MV-4-11 (cell line): ENCODE measurements around the gene SLC5A3.

Experiments
- DNase-seq: peaks from one replicate; lab custom pipeline; 2025; lab: John Stamatoyannopoulos, UW

Gene SLC5A3

DNA sequence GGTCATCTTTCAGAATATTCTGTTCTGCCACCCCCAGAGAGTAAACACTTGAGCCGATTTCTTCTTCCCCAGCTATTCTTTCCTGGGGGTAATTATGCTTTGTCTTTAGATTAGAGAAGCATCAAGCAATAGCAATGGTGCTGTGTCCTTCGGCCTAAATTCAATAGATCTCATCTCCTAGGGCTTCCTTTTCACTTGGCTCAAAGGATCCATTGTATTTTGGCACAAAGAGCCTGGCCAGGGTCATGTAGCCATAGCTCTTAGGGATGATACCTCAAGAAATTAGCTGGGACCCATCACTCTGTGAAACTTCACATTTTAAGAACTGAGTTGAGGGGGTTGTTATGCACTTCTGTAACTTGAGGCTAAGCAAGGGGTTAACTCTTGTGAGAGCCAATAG is 27.0 kb downstream of the SLC5A3 start:
- no peak for DNase-seq

DNA sequence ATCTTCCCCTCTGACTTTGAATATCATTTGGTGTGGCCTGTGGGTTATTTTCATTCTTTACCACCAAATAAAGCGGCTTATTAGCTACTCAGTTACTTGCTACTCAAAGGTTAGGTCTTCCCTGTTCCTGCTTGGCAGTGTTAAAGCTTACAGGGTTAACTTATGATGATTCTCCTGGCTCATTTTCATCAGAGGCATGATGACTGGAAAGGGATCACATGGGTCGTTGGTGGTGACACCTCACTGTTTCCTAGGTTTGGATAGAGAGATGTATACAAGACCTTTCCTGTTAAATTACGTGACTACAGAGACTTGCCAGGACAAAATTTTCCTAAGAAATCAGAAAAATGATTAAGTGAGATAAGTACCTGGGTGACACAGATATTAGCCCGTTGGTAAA is 27.4 kb downstream of the SLC5A3 start:
- DNase-seq: no peak

DNA sequence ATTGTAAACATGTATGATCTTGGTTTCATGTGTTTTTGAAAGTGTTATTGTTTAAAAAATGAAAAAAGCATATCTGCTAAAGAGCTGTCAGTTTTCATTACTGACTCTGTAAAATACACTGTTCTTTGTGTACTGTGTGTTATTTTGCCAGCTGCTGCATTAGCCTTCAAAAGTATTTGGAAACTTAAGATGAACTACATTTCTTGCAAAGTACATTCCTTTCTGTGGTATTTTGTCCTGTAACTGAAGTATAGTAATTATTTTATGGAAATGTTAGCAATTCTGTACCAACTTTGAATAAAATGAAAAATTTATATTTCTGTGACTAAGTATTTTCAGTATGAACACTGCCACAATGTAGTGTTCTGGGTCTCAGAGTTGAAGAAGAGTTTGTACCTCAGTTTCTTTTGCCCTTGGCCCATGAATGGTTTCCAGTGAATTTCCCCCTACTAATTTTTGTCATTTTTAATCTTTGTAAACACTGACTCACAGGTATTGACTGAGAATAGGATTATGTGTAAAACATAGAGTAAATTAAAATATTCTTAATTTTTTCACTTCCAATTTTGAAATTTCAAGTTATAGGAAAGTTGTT is 32.7 kb downstream of the SLC5A3 start:
- DNase-seq: no peak

DNA sequence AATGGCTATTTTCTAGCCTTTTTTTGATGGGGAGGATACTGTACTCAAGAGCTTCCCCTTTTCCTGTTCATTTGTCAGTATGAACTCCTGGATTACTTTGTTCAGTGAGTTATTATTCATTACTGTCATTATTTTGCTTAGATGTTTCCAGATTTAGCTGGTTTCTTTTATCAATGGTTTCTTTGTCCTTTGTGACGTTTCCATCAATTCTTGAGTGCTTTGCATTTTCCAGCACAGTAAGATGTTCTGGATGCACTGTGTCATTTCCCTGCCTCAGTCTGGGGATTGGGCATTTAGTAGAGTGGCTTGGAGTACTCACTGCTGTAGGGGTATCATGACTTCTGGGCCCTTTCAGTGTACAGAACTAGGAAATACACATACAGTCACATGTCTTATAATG is 34.2 kb downstream of the SLC5A3 start:
- no peak for DNase-seq

DNA sequence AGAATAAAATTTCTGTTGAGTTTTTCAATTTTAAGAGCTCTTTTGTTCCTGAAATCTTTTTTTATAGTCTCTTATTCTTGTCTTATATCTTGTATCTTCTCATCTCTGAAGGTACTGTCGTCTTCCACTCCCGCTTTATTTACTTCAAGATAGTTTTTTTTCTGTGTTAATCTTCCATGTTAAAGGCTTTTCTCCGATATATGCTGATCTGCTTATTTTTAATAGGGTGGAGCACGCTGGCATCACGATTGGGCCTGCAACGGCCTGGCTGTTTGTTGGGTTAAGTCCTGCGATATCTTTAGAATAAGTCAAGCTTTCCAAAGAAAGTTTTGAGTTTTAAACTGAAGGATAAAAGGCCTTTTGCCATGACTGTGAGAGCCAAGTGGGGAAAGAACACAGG is 35.7 kb downstream of the SLC5A3 start:
- no peak for DNase-seq

DNA sequence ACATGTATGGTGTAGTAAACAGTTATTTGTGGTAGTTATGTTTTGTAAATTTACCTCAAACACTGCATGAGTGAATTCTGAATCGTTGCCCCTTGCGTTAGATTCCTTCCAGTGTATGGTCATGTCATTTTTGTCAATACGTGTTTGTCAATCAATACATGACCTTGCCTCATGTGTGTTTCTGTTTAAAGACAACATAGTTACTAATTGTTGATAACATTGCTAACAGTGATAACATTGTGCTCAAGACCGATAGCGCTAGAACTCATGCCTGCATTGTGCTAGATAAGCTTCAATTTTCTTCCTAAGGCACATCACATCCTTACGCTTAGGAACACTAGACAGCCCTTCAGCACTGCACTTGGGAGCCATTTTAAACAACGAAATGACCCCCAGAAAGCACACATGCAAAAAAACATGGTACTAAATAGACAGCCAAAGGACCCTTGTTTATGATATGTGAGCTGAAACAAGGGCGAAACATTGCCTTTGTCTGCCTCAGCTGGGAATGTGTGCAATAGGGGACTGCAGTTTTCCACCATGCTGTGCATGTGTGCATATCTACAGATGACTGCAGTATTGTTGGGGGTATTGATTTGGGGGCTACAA is 37.3 kb downstream of the SLC5A3 start:
- no peak for DNase-seq

DNA sequence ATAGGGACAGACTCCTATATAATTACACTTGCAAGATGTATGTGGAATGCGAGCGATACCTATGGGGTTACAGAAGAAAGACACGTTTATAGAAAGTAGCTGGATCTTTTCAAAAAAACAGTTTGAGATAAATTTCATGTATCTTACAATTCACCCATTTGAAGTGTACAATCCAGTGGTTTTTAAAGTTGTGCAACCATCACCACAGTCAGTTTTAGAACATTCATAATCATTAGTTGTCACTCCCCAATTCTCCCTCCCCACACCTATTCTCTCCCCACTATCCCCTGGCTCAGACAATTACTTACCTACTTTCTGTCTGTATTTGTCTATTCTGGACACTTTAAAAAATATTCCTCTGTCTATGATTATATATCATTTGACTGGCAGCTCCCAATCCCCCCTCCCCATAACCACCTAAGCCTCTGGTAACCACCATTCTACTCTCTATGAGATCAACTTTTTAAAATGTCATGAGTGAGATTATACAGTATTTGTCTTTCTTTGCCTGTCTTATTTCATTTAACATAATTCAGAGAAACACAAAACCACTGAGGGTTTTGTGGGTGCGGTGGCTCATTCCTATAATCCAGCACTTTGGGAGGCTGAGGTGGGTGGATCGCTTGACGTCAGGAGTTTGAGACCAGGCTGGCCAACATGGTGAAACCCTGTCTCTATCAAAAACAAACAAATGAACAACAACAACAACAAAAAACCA is 39.1 kb downstream of the SLC5A3 start:
- DNase-seq: no peak

DNA sequence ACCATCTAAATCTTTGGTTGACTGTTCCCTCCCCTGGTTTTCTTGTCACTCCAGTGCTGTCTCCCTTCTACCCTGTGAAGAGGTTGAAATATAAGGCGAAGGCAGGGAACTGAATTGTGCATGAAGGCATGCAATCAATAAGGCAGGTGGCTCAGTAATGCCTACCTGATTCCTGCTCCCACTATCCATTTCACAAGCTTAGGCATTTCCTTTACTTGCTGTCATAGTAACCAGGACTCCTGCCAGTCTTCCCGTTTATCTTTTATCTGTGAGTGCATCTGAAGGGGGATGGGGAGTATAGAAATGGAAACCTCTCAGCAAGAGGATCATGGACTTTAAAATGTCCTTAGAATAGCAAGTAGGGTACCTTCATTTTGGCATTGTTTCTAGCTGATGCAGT is 40.5 kb downstream of the SLC5A3 start:
- no peak for DNase-seq

DNA sequence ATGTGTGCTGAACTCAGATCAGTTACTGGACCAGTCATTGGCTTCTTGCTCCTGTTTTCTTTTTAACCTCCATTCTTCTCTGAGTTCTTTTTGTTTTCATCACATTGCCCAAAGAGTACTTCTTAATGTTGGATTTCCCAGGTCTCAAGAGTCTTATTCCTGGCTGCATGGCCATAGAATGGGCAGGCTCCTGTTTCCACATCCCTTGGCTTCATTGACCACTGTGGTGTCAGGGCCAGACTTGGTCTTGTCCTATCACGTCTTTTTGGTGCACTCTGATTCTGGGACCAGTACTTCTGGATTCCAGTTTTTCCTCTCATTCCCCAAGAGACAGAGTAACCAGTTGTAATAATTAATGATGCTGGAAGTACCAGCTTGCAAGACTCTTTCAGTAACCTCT is 41.8 kb downstream of the SLC5A3 start:
- no peak for DNase-seq

DNA sequence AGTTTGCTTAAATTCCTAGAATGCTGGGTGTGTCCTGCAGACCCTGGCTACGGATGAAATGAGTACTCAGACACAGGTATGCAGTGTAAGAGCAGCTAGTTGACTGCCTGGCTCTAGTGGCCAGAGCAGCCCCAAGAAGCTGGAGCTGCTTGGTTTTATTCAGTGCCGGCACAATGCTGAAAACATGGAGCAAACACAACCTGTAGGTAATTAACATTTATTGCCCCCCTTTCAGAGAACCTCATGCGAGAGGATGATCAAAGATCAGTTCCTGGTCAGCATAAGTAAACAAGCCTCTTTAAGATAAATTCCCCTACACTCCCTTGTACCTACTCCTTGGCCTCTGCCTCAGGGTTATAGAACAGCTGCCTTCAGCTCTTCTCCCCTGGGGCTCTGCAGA is 43.2 kb downstream of the SLC5A3 start:
- DNase-seq: no peak

DNA sequence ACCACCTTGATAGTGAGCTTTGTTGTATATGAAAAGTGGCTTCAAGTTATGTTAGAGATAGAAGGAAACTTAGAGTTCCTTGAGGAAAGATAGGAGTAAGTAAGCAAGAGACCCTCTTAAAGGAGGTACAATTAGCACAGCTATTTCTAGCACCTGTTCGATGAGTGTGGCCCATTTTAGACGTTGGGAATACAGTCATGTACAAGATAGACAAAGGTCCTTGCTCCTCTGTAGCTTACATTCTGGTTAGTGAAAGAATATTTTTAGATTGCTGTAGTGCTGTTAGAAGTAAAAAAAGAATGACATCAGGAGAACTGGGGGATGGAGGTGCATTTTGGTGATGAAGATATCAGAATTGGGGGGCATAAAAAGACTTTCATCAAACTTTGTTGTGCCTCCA is 47.5 kb downstream of the SLC5A3 start:
- DNase-seq: no peak

DNA sequence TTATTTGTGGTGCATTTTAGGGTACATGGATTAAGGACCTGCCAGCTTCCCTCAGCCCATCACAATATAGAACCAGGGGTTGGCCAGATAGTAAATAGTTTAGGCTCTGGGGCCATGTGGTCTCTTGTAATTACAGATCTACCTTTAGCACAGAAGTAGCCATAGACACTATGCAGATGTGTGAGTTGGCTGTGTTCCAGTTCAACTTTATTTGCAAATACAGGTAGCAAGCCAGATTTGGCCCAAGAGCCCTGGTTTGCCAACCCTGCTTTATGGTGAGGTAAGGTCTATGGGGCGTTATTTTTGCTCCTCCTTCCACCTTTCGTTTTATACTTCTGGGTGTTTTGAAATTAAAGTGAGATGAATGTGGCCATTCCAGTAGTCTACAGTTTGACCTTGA is 48.7 kb downstream of the SLC5A3 start:
- DNase-seq: no peak
